DMS79 treated with DMSO at 0.1 percent for 48 hours (cell line): ENCODE measurements around the gene DMBT1.

Source experiments
- DNase-seq: peaks from one replicate; lab custom pipeline; 2025; lab: John Stamatoyannopoulos, UW

DMBT1 gene

DNA sequence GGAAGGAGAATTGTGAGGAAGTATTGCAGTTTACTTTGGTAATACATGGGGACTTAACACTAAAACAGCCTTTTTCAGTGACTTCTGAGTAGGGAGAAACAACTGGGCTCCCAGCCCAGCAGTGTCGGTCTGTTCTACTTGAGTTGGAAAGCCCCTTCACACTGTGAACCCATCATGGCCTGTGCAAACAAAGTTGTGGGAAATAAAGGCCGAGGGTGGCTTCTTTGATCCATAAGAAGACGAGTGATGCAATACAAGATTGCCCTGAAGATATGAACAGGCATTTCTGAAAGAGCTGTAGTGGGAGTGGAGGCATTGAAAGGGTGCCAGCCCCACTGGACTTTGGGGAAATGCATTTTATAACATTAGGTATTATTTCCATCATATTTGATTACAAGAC is 110.8 kb downstream of the DMBT1 start:
- DNase-seq = no peak

DNA sequence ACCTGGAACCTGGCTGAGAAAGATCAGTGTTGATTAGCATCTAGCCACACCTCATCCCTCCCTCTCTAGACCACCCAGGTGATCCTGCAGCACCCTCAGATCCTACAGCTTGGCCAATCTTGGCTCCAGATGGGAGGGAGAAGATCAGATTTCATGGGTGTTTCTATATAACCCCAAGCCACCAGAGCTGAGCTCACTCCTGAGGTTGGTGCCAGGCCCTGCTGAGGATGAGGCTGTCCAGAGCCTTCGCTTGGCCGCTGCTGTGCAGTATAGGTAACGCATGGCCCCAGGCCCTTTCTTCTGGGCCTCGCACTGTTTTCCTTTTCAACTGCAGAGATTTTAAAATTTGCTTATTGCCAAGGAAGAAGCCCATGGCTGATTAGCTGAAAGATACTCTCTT is 112.1 kb downstream of the DMBT1 start:
- no peak for DNase-seq

GRCh38 chr10:122673269-122673668 is 112.7 kb downstream of the DMBT1 start:
- no peak for DNase-seq

- DNase-seq = no peak
Measured at GRCh38 chr10:122673731-122674130, 113.2 kb downstream of the DMBT1 start.

DNA sequence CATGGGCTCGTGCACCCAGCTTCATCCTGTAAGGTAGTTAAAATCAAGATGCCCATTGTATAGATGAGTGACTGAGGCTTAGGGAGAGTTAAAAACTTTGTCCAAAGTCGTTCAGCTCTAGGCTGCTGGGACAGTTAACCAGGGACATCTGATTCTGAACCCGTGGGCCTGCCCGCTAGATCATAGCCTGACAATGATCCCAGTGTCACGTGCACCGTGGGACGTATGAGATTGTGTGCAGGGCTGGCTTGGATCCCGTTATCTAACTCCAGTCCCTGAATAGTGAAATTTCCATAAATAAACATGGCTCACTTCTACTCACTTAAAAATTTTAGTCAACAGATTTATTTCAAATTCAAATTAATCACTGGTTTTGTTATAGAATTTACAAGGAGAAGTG is 114.2 kb downstream of the DMBT1 start:
- DNase-seq = no peak

DNA sequence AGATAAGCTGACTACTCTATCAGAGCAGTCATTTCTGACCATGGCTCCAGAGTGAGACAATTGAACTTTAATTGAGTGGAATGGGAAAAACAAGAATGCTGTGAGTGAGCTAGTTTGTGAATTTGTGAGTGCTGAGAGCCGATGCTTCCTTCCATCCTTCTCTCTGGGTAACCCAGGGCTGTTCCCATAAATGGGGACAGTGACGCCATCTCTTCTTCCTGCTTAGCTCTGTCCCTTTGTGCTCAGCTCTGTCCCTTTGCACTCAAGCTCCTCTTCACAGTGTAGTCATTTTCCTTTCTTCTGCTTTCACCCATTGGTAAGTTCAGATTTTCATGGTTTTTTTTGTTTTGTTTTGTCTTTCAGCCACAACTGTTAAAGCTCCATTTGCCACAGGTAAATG is 114.7 kb downstream of the DMBT1 start:
- DNase-seq = no peak

DNA sequence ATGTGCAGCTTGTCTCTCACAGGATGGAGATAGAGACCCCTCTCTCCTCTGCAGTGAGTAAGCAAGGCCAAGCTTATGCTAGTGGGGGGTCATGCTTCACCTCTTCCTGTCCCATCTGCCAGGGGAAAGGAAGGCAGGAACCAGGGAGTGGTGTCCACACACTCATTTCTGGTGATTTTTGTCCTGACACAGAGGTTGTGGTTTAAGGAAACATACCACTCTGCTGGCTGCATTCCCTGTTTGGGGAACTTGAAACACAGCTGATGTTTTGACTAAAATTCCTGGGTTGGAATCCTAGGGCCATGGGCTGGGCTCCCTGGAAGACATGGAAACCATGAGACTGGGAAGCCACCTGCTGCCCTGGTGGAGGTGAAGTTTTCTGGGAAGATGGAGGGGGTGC is 117.7 kb downstream of the DMBT1 start:
- DNase-seq = no peak

- DNase-seq = no peak
Measured at GRCh38 chr10:122682522-122682921, 122.0 kb downstream of the DMBT1 start.

DNA sequence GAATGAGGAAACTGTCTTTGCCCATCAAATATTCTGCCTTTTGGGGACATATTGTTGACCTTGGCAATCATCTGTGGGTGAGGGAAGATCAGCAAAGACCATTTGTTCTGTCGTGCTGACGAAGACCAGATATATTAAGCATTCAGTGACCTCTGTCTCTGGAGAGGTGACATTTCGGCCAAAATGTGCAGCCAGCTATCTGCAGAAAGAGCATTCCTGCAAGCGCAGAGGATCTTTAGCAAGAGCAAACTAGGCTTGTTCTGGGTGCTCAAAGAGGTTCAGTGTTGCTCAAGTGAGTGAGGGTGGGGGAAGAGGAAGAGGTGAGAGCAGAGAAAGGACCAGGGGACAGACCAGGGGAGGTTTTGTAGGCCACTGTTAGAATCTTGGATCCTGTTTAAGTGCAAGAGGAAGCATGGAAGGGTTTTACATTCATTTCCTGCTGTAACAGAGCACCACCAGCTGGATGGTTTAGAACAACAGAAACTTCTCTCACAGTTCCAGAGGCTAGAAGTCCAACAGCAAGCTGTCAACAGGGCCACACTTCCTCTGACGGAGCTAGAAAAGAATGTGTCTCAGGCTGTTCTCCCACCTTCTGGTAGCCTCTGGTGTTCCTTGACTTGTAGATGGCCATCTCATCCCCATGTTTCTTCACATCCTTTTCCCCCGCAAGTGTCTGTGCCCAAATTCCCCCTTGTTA is 127.9 kb downstream of the DMBT1 start:
- DNase-seq = no peak

GRCh38 chr10:122689146-122689820 is 128.7 kb downstream of the DMBT1 start:
- no peak for DNase-seq

GRCh38 chr10:122692744-122693143 is 132.2 kb downstream of the DMBT1 start:
- DNase-seq = no peak
